Urinary bladder (tissue), 4 donors: ENCODE data around the gene CDC16. TPM values are rescaled to one million over a fixed set of nuclear protein-coding genes. Genes with fewer than 3 reads are reported as not detected.
"Not testable (repeated sequence)": the region's sequence is repeated elsewhere in the genome, so short reads cannot be mapped to it uniquely, and the experiment has no call there.

Source experiments
- DNase-seq: peaks from one replicate; pipeline ENCODE4 v3.0.0-alpha.2; 2015; ENCODE audit errors: extremely low spot score
- H3K27ac ChIP-seq: one replicate; pipeline ENCODE4 v1.5.1; 2013; ENCODE audit warnings: low read depth, mild to moderate bottlenecking, moderate library complexity
- H3K36me3 ChIP-seq: one replicate; pipeline ENCODE4 v1.6.1; 2013; ENCODE audit warnings: mild to moderate bottlenecking, moderate library complexity; ENCODE audit not compliant: insufficient read depth
- H3K4me1 ChIP-seq: one replicate; pipeline ENCODE4 v1.6.1; 2013; ENCODE audit warnings: mild to moderate bottlenecking, moderate library complexity; ENCODE audit not compliant: insufficient read depth
- H3K4me3 ChIP-seq: one replicate; pipeline ENCODE4 v1.5.1; 2013; ENCODE audit warnings: low read depth, low read length
- WGBS: extraction: QIAGEN DNeasy Blood & Tissue Kit; methylation state at CpG from one replicate; pipeline ENCODE4 v1.1.7; 2013; 5-methylcytosine and 5-hydroxymethylcytosine counted together
- polyA plus RNA-seq: library from polyadenylated mRNA; stranded (reverse); fragments of 200-250 nt; gene quantifications from one replicate; pipeline ENCODE4 v1.2.3, GENCODE V29; 2013
- total RNA-seq: library from RNA; depleted of rRNA; stranded (reverse); fragments of >200 nt; gene quantifications from one replicate; pipeline ENCODE4 v1.2.3, GENCODE V29; 2014
- donor health status: healthy with polysubstance abuse.
- donor health status: healthy.

Gene CDC16
- 111 TPM for total RNA-seq
- polyA plus RNA-seq: 41.9 TPM

GRCh38 chr13:114234645-114235421 is at the start of gene CDC16:
TSS of gene CDC16 (plus strand) at chr13:114234897. CDS start at chr13:114235085, 188 bp downstream.
- H3K4me3 ChIP-seq: peak within 1 kb of the TSS; percentile 84
- 1% methylated on average over 76 of the region's 76 CpGs for WGBS
- peak; percentile 87 for DNase-seq
- no peaks in the 10 kb centered on the region for H3K36me3 ChIP-seq
- H3K27ac ChIP-seq: peak within 1 kb of the TSS; percentile 69
- H3K4me1 ChIP-seq: peaks cover 2% of the 10 kb centered on the region

- DNase-seq: no peak
- no peak overlapping the region for H3K27ac ChIP-seq
- WGBS: 82% methylated on average over 15 of the region's 15 CpGs
- H3K4me3 ChIP-seq: no peak overlapping the region
- peaks cover 2% of the 10 kb centered on the region for H3K4me1 ChIP-seq
- H3K36me3 ChIP-seq: no peaks in the 10 kb centered on the region
Measured at GRCh38 chr13:114185182-114185971, 49.3 kb upstream of the CDC16 start.

GRCh38 chr13:114194853-114195252 is 39.8 kb upstream of the CDC16 start:
- H3K27ac ChIP-seq: no peak overlapping the region
- H3K36me3 ChIP-seq: no peaks in the 10 kb centered on the region
- no peak for DNase-seq
- H3K4me1 ChIP-seq: no peaks in the 10 kb centered on the region
- WGBS: 73% methylated on average over 5 of the region's 5 CpGs
- no peak overlapping the region for H3K4me3 ChIP-seq

GRCh38 chr13:114196629-114197028 is 38.1 kb upstream of the CDC16 start:
- Histone ChIP-seq H3K27ac (no peak overlapping the region), H3K4me1 (peaks cover 1% of the 10 kb centered on the region), H3K4me3 (no peak overlapping the region), H3K36me3 (no peaks in the 10 kb centered on the region)
- 76% methylated on average over 5 of the region's 5 CpGs for WGBS
- no peak for DNase-seq

GRCh38 chr13:114198556-114198955 is 36.1 kb upstream of the CDC16 start:
- H3K4me3 ChIP-seq: no peak overlapping the region
- no peaks in the 10 kb centered on the region for H3K36me3 ChIP-seq
- no peak overlapping the region for H3K27ac ChIP-seq
- H3K4me1 ChIP-seq: peaks cover 1% of the 10 kb centered on the region
- no peak for DNase-seq
- WGBS: 65% methylated on average over 17 of the region's 47 CpGs

- DNase-seq, H3K4me3 ChIP-seq, H3K36me3 ChIP-seq, H3K27ac ChIP-seq, H3K4me1 ChIP-seq: not testable (repeated sequence)
- 49% methylated on average over 52 of the region's 75 CpGs for WGBS
Measured at GRCh38 chr13:114199526-114199925, 35.2 kb upstream of the CDC16 start.

- no peak overlapping the region for H3K27ac ChIP-seq
- H3K4me1 ChIP-seq: peaks cover 1% of the 10 kb centered on the region
- H3K36me3 ChIP-seq: no peaks in the 10 kb centered on the region
- peak overlapping the region; percentile 5 for H3K4me3 ChIP-seq
- WGBS: 64% methylated on average over 38 of the region's 42 CpGs
- DNase-seq: no peak
Measured at GRCh38 chr13:114199954-114200353, 34.7 kb upstream of the CDC16 start.

GRCh38 chr13:114200399-114200911 is 34.2 kb upstream of the CDC16 start:
- Histone ChIP-seq H3K36me3 (no peaks in the 10 kb centered on the region), H3K27ac (no peak overlapping the region), H3K4me1 (peaks cover 1% of the 10 kb centered on the region), H3K4me3 (peak overlapping the region; percentile 5)
- WGBS: 44% methylated on average over 18 of the region's 18 CpGs
- no peak for DNase-seq

GRCh38 chr13:114202581-114202980 is 32.1 kb upstream of the CDC16 start:
- Histone ChIP-seq H3K4me1 (peaks cover 1% of the 10 kb centered on the region), H3K36me3 (no peaks in the 10 kb centered on the region), H3K27ac (no peak overlapping the region), H3K4me3 (no peak overlapping the region)
- no peak for DNase-seq
- WGBS: 78% methylated on average over 6 of the region's 6 CpGs

GRCh38 chr13:114203536-114203935 is 31.2 kb upstream of the CDC16 start:
- Histone ChIP-seq H3K36me3 (no peaks in the 10 kb centered on the region), H3K4me1 (peaks cover 1% of the 10 kb centered on the region), H3K27ac (no peak overlapping the region), H3K4me3 (no peak overlapping the region)
- WGBS: 51% methylated on average over 4 of the region's 4 CpGs
- DNase-seq: no peak

- 84% methylated on average over 4 of the region's 4 CpGs for WGBS
- Histone ChIP-seq H3K4me3 (no peak overlapping the region), H3K36me3 (no peaks in the 10 kb centered on the region), H3K27ac (no peak overlapping the region), H3K4me1 (peaks cover 1% of the 10 kb centered on the region)
- no peak for DNase-seq
Measured at GRCh38 chr13:114204894-114205293, 29.8 kb upstream of the CDC16 start.

GRCh38 chr13:114208134-114208533 is 26.6 kb upstream of the CDC16 start:
- no peaks in the 10 kb centered on the region for H3K36me3 ChIP-seq
- H3K4me1 ChIP-seq: no peaks in the 10 kb centered on the region
- H3K27ac ChIP-seq: no peak overlapping the region
- H3K4me3 ChIP-seq: no peak overlapping the region
- DNase-seq: no peak
- 63% methylated on average over 6 of the region's 6 CpGs for WGBS

GRCh38 chr13:114211446-114212157 is 23.1 kb upstream of the CDC16 start:
- no peaks in the 10 kb centered on the region for H3K36me3 ChIP-seq
- no peak overlapping the region for H3K27ac ChIP-seq
- H3K4me1 ChIP-seq: no peaks in the 10 kb centered on the region
- no peak overlapping the region for H3K4me3 ChIP-seq
- 79% methylated on average over 26 of the region's 26 CpGs for WGBS
- no peak for DNase-seq
